GM19467 (cell line): ENCODE results near the gene CENPP.

Experiments used
- ATAC-seq: cut with Tn5 transposase; IDR thresholded peaks from one replicate; pipeline ENCODE4 v1.9.1; 2021; ENCODE audit warnings: mild to moderate bottlenecking, moderate library complexity; ENCODE audit not compliant: unreplicated experiment

The CENPP gene

DNA sequence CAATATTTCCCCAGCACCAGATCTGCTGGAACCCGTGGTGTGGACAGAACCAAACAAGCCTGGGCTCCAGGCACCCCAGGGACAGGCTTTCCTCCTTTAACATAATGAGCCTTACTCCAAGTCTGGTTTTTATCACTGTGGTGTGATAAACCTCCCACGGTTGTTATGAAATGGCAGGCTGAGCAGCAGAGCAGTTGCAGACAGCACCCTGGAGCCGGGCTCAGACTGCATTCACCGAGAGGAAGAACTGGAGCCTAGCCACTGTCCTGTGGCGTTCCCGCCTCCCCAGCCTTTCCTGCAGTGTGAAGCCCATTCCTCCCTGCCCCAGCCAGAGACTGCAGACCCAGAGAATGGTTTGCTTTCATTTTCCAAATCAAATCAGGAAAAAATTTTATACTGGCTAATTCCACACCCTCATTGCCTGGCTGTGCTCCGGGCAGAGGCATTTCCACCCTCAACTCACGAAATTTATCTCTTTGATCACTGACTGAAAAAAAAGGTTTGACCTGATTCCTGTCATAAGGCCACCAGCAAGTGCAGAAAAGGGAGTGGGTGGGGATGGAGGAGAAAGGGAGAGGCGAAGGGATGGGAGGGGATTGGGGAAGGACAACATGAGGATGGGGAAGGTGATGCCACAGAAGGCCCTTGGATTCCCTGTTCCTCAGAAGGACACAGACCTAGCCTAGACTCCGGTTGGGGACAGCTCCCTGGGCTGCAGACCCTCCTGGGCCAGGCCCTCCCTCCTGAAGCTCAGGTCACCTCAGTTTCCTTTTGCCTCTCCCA, 325.3 kb downstream of the CENPP start:
- ATAC-seq = no peak

DNA sequence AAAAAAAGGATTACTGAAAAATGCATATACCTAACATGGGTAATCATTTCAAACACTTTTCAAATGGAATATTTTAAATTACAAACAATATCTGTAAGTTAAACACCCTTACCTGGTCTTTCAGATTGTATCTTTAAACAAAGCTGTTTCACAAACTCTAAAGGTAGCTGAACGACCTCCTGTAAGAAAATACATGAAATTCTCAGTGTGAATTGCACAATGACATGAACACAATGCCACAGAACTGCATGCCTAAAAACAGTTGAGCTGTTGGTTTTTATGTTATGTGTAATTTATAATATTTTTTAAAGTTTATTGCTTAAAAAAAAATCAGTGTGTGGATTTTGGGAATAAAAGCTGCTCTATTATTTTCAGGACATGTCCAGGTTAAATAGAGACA, 326.7 kb downstream of the CENPP start:
- no peak for ATAC-seq

DNA sequence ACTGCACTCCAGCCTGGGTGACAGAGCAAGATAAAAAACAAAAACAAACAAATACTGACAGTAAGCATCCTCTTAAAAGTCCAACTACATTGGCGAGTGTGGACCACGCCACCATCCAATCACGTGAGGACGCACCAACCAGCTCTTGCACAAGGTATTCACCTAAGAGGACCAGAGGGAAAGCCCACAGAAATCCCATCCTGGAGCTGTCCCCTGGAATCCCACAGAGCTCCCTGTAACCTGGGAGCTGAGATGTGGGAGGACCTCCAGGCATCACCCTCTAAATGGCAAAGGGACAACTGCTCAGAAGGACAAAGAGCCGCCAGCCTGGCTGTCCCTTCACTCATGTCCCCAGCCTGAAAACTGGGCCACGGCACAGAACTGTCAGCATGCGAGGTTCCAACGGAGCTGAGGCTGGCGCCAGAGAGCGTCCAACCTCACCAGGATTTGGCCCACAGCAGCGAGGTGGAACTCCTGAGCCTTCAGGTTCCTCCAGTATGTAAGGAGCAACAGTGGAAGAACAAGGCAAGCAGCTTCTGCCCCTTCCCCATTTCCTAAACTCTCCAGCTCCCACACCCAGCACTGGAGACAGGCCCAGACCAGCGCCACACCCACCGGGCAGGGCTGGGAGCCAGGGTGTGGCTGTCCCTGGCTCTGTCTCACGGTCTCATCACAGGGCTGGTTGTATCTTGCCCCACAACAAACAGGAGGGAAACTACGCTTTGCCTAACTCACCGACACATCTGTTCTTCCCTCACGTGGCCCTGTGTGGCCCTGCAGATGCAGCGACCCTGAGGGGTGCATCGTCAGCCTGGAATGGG, 328.9 kb downstream of the CENPP start:
- no peak for ATAC-seq

DNA sequence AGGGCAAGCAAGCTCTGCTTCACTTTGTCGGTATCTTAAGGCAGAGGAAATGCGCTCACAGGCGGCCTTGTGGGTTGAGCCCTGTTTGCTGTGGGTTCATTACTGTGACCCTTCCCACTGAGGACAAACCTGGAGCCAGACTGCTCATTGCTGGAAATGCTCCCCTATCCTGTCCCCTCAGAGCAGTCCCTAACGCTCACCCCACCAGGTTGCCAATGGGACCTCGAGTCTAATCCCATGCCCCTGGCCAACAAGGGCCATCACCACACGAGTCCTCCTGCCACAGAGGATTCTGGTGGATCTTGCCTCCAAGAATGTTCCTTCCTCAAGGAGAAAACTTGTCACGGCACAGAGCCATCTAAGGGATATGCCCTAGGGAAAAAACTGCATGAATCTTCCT, 329.6 kb downstream of the CENPP start:
- no peak for ATAC-seq

DNA sequence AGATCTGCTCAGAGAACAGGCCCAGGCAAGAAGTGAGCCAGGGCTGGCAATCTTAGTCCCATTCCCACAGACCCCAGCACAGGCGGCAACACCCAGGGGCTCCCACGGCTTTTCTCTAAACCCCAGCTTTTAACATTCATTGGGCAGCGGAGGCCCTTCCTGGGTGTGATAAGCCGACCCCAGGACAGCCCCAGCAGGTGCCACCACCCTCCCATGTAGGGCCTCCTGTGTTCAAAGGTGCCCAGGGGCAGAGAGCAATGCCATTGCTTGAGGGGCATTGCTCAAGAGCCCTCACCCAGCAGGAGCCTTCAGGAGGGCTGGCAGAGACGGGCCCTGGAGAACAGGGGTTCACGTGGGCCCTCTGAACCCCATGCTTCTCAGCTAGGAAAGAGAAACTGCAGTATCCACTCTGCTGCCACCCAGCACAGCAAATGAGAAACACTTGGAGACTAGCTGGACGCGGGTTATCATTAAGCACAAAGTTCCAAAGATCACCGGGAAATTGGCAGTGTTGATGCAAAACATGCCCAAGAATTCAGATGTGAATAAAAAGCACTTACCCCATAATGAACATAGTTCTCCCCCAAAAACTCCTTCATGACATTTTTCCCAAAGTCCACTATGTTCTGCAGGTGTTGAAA, 330.3 kb downstream of the CENPP start:
- ATAC-seq = no peak

DNA sequence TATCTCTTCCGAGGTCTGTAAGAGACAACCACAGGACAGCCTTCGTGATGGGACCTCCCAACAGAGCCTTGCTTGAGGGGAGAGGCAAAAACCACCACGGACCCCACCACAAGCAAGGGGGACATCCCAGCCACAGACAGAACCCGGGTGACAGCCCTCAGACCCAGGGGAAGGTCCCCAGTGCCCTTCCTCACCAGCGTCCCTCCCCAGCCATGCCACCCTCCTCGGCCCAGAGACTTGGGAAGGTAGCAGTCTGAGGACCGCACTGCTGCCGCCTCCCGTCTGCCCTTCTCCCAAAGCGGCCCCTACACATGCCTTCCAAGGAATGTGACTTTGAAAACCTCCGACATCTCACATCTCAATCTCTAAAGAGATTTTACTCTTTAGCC, 330.8 kb downstream of the CENPP start:
- ATAC-seq = no peak

DNA sequence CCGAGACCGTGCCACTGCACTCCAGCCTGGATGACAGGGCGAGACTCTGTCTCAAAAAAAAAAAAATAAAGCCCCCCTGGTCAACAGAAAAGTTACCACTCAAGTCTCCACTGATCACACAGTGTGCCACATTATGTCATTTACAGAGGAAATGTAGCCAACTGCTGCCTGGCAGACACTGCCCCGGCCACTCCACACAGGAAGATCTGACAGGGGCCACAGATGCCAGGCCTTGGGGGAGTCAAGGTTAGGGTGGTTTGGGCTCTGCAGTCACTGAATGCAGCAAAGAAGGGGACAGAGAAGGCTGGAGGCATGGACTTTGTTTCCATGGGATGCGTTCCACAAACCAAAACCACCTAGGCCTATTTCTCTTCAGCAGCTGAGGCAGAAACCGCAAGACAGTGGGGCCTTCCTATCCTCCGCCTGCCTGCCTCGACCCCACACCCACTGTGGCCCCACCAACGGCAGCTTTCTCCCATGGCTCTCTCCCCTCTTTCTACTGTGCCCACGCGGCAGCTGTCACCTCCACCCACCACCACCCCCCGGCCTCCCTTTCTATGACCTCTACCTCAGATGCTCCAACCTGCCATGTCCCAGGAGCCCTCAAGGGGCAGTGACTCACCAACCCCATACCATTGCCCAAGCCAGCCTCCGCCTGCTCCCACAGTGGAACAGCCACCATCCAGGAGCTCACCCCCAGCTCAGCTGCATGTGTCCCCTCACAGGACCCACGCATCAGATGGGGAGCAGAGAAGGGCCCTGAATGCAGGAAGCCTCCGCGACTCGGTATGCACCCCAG, 331.7 kb downstream of the CENPP start:
- no peak for ATAC-seq

DNA sequence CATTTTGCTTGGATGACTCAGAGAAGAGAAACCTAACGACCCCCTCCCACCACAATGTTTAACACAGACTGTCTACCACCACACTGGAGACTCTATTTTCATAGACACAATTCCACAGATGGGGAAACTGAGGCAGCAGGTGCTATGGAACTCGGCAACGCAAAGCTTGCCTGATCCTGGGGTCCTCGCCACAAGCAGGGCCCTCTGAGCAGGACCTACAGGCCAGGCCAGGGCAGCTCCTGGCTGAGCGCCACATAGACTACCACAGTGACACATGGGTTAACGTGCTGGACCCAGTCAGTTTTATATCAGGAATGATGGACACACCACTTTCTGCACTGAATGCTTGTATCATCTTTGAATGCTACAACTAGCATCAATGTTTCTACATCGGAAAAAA, 332.4 kb downstream of the CENPP start:
- ATAC-seq = no peak

DNA sequence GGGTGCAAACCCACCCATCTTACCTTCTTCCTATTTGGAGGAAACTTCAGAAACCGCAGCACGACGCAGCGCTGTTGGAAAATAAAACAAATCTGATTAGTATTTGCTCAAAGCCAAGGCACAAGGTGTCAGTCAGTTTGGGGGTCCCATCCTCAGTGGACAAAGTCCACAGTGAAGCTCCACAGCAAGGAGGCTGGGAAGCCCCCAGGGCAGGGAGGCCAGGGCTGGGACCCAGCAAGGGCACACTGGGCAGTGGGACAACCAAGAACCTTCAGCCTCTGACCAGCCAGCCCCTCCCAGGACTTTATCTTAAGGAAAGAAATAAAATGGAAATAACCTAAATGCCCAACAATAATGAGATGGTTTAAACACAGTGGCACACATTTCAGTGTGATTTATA, 332.9 kb downstream of the CENPP start:
- no peak for ATAC-seq

DNA sequence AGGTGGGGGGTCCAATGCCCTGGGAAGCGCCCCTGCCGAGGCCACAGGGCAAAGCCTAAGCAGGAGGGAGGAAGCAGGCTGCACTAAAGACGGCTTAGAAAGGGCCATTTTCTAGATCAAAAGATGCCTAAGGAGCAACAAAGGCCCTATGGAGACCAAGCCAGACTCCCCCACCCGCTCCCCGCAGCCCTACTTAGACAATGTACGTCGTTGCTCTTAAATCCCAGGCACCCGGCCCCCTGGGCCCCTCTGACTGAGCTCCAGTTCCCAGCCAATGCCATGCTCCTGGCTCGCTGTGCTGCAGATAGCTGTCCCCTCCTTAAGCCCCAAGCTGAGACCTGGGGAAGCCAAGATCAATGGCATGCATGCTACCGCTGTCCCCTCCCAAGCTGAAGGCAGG, 333.8 kb downstream of the CENPP start:
- ATAC-seq = no peak

DNA sequence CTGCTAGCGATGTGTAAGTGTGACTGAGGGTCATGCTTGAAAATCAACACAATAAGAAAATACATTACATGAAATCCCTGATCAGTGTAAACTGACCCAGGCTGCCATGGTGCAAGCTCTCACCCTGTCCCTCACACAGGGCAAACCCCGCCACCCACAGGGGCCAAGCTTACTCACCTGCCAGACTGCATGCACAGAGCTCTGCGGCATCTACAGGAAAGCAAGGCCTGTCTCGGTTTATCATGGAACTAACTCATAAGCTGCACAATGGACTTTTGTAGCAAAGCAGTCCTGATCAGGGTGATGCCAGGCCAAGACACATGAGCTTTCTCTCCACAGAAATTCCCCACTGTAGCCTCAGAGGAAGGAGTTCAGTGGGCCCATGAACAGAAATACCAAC, 334.5 kb downstream of the CENPP start:
- ATAC-seq = no peak

DNA sequence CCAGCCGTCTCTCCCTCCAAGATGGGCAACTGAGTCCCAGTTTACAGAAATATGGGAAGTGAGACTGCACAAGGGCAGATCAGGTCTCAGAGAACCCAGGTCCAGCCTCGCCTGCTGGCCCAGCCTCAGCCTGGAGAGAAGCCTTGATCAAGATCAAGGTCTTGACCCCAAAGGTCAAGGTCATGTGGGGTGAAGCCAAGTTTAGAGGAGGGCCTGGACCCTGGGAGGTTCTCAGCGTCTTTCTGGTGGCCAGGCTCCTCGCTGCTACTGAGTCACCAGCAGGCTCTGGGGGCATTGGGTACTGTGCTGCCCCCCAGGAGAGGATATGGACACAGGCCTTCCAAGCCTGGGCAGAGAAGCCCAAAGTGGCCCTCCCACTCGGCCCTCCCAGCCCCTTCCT, 335.4 kb downstream of the CENPP start:
- ATAC-seq = no peak

DNA sequence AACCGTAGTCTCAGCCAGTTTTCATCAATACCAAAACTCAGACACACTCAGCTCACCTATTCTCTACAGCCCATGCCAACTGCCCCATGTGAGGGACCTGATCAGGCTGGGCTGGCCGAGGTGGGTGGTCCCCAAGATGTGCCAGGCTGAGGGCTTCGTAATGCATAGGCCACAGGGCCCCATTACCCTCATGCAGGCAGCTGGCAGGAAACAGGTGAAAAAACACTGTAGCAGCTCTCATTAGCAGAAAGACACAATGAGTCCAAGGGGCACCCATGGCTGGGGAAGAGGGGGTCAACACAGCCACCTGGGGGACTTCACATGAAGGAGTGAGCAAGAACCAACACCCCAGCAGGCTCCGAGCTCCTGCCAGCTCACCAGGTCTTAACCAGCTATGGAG, 336.0 kb downstream of the CENPP start:
- ATAC-seq = no peak

DNA sequence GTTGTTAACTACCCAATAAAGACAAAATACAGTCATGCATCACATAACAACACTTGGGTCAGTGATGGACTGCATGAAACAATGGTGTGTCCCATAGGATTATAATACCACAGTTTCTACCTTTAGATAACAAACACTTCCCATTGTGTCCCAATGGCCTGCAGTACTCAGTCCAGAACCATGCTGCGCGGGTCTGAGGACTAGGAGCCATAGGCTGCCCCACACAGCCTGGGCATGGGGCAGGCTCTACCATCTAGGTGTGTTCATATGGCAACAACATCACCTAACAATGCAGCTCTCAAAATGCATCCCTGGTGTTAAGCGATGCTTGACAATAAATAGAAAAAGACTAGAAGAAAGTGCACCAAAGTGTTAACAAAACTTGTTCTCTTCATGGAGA, 337.4 kb downstream of the CENPP start:
- ATAC-seq = no peak

DNA sequence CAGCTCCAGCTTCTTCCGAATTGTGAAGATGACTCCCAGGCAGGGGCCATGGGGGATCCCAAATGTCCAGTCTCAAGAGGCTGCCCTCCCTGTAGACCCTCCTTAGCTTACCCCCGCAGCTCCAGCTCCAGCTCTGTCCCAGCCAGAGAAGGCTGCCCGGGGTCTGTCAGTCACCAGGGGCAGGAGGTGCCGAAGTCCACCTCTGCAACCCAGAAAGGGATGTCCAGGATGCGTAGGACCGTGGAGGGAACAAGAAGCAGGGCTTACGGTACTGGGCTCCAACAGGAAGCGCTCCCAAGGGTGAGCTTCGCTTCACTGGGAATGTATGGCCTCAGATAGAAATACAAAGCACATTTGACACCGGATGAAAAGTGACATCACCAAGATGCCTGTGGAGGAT, 338.2 kb downstream of the CENPP start:
- no peak for ATAC-seq

DNA sequence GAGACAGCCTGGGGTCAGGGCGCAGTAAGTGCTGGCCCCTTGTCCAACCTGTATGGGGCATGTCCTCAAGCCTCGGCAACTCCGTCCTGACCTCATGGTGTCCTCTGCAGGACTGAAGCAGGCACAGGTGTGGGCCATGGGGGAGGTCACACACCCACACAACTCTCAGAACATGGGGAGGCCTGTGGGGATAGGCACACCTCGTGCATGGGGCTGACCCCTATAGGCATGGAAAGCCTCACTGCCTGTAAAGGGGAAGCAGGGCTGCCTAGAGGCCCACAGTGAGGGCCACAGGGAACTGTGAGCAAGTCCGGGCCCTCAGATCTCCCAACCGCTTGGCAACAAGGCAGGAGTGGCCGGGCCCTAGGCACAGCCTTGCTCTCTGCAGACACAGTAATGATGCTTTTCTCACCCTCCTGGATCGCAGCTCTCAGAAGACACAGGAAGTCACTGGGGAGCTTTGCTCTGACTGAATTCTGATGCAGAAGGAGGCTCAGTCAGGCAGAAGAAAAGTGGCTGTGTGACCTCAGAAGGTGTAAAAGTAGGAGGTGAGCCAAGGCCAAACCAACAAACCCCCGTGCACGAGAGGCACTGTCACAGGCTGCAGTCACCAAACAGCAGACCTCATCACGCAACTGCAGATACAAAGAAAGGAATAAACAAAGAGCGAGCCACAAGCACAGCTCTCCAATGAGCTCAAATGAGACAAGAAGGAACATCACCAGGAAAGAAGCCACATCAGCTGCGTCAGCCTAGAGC, 338.8 kb downstream of the CENPP start:
- ATAC-seq = no peak

DNA sequence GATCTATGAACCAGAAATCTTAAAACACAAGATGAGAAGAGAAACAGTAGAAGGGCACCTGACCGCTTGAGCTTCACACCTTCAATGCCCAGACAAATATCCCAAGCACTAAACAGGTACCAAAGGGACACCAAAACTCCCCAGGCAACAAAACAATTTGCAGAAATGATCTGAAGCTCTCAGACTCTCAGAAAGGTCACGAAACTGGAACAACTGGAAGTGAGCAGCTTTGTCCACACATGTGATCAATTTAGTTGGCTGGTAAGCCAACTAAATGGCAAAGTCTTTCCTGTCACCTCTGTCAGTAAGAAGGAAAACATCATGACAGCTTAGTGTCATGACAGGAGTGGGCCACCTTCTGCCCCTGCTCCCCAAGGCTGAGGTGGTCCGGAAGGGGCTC, 340.1 kb downstream of the CENPP start:
- no peak for ATAC-seq

DNA sequence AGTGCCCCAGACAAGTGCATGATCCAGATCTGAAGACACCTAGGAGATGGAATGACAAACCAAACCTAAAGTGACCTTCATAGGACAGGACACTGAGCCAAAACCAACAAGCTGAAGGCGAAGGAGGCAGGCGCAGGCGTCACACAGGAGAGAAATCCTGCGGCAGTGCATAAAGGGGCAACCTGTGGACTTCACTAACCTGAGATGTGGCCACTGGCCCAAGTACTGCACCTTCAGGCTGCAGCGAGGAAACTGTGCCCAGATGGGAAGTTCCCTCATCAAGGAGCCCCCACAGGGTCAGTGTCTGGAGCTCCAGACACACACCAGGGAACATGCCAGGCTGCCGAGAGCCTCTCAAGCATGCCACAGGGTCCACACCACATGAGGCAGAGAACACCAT, 340.5 kb downstream of the CENPP start:
- ATAC-seq = no peak

DNA sequence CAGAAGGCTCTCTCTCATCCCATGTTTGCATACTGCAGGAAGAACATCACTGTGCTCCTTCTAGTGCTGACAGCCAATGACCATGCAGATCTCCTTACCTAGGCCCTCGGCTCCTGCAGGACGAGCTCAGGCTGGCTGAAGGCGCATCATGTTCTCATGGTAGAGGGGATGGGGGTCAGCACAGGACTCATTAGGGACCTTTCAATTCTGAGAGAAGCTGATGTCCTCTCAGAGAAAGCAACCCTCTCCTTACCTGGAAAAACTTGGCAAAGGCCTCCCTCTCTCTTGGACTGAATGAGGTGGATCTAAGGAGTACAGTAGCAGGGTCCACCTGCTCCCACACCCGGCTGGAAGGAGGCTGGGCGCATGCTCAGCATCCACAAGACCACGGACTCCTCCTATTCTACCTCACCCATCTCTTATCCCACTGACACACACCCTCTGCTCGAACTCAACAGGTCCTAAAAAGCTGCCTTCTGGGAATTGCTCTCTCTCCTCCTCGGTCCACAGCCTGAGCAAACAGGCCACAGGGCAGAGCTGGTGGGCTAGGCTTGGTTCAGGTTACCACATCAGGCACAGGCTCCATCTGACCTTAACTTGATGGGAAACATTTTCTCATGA, 341.3 kb downstream of the CENPP start:
- no peak for ATAC-seq
